ENCODE results near the gene HSPB3.

Gene HSPB3

DNA sequence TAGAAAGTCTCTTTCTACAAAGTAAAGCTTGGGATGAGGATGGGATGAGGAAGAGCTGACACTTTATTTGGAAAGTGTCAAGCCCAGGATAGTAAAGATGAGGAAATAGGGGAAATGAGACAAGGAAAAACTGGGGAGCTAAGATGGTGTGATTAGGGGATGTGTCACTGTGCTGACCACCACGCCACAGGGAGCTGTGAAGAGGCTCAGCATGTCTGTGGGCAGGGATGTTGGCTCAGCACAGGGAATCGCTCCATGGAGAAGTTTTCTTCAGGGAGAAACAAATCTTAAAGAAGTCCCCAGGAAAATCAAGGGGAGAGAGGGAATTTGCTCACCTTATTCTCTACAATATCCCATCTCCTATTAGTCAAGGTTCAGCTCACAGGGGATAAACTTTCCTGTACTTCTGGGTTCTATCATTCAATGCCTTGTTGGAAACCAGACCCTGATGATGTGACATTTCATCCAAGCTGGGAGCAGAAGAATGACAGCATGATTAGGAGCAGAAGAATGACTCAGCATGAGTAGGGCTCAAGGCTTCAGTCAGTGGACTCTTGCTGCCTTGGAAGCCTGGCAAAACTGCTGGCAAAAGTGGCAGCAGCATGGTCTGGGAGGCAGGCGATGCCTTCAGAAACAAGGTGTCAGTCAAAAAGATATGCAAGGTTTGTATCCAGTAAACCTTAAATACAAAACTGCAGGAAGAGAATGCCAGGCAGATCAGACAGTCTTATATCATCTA lies 4.9 kb downstream of the HSPB3 start:
- TF ChIP-seq, protein P1, sequence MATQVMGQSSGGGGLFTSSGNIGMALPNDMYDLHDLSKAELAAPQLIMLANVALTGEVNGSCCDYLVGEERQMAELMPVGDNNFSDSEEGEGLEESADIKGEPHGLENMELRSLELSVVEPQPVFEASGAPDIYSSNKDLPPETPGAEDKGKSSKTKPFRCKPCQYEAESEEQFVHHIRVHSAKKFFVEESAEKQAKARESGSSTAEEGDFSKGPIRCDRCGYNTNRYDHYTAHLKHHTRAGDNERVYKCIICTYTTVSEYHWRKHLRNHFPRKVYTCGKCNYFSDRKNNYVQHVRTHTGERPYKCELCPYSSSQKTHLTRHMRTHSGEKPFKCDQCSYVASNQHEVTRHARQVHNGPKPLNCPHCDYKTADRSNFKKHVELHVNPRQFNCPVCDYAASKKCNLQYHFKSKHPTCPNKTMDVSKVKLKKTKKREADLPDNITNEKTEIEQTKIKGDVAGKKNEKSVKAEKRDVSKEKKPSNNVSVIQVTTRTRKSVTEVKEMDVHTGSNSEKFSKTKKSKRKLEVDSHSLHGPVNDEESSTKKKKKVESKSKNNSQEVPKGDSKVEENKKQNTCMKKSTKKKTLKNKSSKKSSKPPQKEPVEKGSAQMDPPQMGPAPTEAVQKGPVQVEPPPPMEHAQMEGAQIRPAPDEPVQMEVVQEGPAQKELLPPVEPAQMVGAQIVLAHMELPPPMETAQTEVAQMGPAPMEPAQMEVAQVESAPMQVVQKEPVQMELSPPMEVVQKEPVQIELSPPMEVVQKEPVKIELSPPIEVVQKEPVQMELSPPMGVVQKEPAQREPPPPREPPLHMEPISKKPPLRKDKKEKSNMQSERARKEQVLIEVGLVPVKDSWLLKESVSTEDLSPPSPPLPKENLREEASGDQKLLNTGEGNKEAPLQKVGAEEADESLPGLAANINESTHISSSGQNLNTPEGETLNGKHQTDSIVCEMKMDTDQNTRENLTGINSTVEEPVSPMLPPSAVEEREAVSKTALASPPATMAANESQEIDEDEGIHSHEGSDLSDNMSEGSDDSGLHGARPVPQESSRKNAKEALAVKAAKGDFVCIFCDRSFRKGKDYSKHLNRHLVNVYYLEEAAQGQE (IDR thresholded peaks at IDR 0.05; ENCODE audit: low read depth), result no peak
- no peak for TF ChIP-seq TCF12 (IDR thresholded peaks at IDR 0.05; ENCODE audit: low read depth)

DNA sequence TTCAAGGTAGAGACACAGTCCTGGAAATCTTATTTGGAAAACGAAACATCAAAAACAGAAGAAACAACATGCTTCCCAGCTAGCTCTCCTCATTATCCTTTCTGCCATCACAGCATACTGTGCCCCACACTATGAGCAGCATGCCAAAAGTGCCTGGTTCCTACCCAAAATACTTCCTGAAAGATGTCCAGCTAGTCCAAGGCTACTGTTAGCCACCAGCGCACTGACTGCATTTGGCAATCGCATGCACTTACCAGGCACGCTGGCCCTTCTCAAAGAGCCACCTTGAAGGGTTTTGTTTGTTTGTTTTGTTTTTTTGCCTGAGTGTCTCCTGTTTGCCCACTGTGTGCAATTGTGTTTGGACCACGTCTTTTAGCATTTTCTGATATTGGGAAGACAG lies 6.8 kb downstream of the HSPB3 start:
- TF ChIP-seq RAD21 (IDR thresholded peaks at IDR 0.05; ENCODE audit: low read depth) (no peak), TAF1 (IDR thresholded peaks at IDR 0.05; ENCODE audit: low read depth) (no peak), EP300 (IDR thresholded peaks at IDR 0.05; ENCODE audit: borderline replicate concordance) (no peak), YY1 (IDR thresholded peaks at IDR 0.05; ENCODE audit: low read depth) (no peak), NFIC (IDR thresholded peaks at IDR 0.05) (no peak), FOXM1 (IDR thresholded peaks at IDR 0.05; ENCODE audit: borderline replicate concordance, low read depth) (no peak), CREB1 (IDR thresholded peaks at IDR 0.05; ENCODE audit: low read depth) (no peak), ZBTB7A (IDR thresholded peaks at IDR 0.05; ENCODE audit: low read depth) (no peak), EGR1 (IDR thresholded peaks at IDR 0.05) (no peak)
- TF ChIP-seq, protein P2, sequence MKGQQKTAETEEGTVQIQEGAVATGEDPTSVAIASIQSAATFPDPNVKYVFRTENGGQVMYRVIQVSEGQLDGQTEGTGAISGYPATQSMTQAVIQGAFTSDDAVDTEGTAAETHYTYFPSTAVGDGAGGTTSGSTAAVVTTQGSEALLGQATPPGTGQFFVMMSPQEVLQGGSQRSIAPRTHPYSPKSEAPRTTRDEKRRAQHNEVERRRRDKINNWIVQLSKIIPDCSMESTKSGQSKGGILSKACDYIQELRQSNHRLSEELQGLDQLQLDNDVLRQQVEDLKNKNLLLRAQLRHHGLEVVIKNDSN (IDR thresholded peaks at IDR 0.05), result no peak
- TF ChIP-seq, protein P3, sequence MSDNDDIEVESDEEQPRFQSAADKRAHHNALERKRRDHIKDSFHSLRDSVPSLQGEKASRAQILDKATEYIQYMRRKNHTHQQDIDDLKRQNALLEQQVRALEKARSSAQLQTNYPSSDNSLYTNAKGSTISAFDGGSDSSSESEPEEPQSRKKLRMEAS (IDR thresholded peaks at IDR 0.05), result no peak

DNA sequence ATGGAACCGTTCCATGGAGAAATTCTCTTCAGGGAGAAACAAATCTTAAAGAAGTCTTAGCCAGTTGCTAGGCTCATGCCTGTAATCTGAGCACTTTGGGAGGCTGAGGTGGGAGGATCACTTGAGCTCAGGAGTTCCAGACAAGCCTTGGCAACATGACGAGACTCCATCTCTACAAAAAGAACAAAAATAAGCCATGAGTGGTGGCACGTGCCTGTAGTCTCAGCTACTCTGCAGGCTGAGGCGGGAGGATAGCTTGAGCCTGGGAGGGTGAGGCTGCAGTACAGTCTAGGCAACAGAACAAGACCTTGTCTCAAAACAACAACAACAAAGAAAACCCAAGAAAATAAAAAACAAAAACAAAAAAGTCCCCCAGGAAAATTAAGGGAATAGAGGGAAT lies 8.2 kb downstream of the HSPB3 start:
- TF ChIP-seq CEBPB (IDR thresholded peaks at IDR 0.05), result no peak
- TF ChIP-seq TAF1 (IDR thresholded peaks at IDR 0.05; ENCODE audit: low read depth), result no peak
- TF ChIP-seq RAD21 (IDR thresholded peaks at IDR 0.05; ENCODE audit: low read depth), result no peak
- TF ChIP-seq, protein P3 (IDR thresholded peaks at IDR 0.05), result no peak
- no peak for TF ChIP-seq EP300 (IDR thresholded peaks at IDR 0.05; ENCODE audit: borderline replicate concordance)
- TF ChIP-seq, protein P1 (IDR thresholded peaks at IDR 0.05; ENCODE audit: low read depth), result no peak
- TF ChIP-seq TEAD4 (IDR thresholded peaks at IDR 0.05), result no peak
- TF ChIP-seq ZBTB7A (IDR thresholded peaks at IDR 0.05; ENCODE audit: low read depth), result no peak
- TF ChIP-seq CREB1 (IDR thresholded peaks at IDR 0.05; ENCODE audit: low read depth), result no peak
- TF ChIP-seq EGR1 (IDR thresholded peaks at IDR 0.05), result no peak
- no peak for TF ChIP-seq TCF12 (IDR thresholded peaks at IDR 0.05; ENCODE audit: low read depth)
- no peak for TF ChIP-seq YY1 (IDR thresholded peaks at IDR 0.05; ENCODE audit: low read depth)

DNA sequence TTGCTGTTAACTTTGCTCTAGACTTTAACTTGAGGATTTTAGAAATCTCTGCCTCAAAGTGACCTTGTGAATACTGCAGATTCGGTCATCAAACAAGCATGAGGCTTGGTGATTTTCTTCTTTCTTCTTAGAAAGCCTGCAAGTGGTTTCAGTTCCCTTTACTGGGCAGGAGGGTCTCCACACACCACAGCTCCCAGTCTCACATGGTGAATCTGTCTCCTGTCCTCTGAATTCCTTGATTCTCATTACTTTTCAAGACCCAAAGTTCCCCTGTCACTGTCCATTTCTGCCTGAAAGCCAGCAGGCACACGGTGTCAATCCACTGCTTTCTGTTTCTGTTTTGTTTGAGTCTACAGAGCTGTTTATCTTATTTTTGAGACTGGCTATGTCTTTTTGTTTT lies 14.1 kb downstream of the HSPB3 start:
- TF ChIP-seq EP300 (IDR thresholded peaks at IDR 0.05; ENCODE audit: borderline replicate concordance), result no peak
- TF ChIP-seq, protein P1 (IDR thresholded peaks at IDR 0.05; ENCODE audit: low read depth), result no peak
- no peak for TF ChIP-seq ZBTB7A (IDR thresholded peaks at IDR 0.05; ENCODE audit: low read depth)
- no peak for TF ChIP-seq CREB1 (IDR thresholded peaks at IDR 0.05; ENCODE audit: low read depth)

DNA sequence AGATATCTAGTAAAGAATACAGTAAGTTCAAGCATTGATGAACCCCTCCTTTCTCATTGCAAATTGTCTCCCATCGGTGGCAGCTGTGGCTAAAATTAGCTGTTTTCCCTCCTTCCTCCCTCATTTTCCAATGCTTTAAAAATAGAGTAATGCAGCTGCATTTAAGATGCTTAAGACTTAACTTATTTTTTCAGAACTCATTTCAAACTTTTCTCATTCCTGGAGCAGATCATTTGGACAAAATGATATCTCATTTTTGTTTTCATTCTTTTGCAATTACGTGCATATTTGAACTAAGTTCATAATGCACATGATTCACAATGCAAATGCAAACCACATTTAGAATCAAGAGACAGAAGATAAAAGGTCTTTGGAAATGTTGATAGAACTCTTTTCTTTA lies 14.6 kb downstream of the HSPB3 start:
- TF ChIP-seq YY1 (IDR thresholded peaks at IDR 0.05; ENCODE audit: low read depth) (no peak), CREB1 (IDR thresholded peaks at IDR 0.05; ENCODE audit: low read depth) (no peak), TEAD4 (IDR thresholded peaks at IDR 0.05) (no peak), EP300 (IDR thresholded peaks at IDR 0.05; ENCODE audit: borderline replicate concordance) (no peak), RAD21 (IDR thresholded peaks at IDR 0.05; ENCODE audit: low read depth) (no peak), TAF1 (IDR thresholded peaks at IDR 0.05; ENCODE audit: low read depth) (no peak), ZBTB7A (IDR thresholded peaks at IDR 0.05; ENCODE audit: low read depth) (no peak), EGR1 (IDR thresholded peaks at IDR 0.05) (no peak), TCF12 (IDR thresholded peaks at IDR 0.05; ENCODE audit: low read depth) (no peak), NFIC (IDR thresholded peaks at IDR 0.05) (no peak), CEBPB (IDR thresholded peaks at IDR 0.05) (no peak)
- TF ChIP-seq, protein P3 (IDR thresholded peaks at IDR 0.05), result no peak
- TF ChIP-seq, protein P2 (IDR thresholded peaks at IDR 0.05), result no peak
- TF ChIP-seq, protein P1 (IDR thresholded peaks at IDR 0.05; ENCODE audit: low read depth), result no peak

All from Ishikawa (cell line).